Measurements from ENCODE around the gene OR4K1. TPM values are rescaled to one million over a fixed set of nuclear protein-coding genes. Genes with fewer than 3 reads are reported as not detected.
"Not testable (repeated sequence)": the region's sequence is repeated elsewhere in the genome, so short reads cannot be mapped to it uniquely, and the experiment has no call there.

The OR4K1 gene
- total and polyA plus RNA-seq, 7 donors = not detected

GRCh38 chr14:19920021-19920657, 10.6 kb upstream of the OR4K1 start, which contains the start of gene OR4K5:
OR4K5 (plus strand) TSS chr14:19920607; CDS start chr14:19920607, 0 bp downstream.
- ATAC-seq (no peak), DNase-seq (no peak)
- Histone ChIP-seq H3K9me3 (no peaks in the 10 kb centered on the region), H3K27ac (no peak within 1 kb of the TSS), H3K4me3 (no peak within 1 kb of the TSS), H3K36me3 (ENCODE audit: insufficient read depth in 1 of 2, low read depth in 1 of 2) (no peaks in the 10 kb centered on the region), H3K27me3 (ENCODE audit: insufficient read depth in 3 of 3, low read length in 2 of 3) (no peaks in the 10 kb centered on the region), H3K4me1 (no peaks in the 10 kb centered on the region)
- intact Hi-C loops (cut with DNase I) = no loop called here
- TF ChIP-seq CTCF (IDR thresholded peaks at IDR 0.05) = no peak

GRCh38 chr14:19941668-19942067, 11.0 kb downstream of the OR4K1 start:
- TF ChIP-seq CTCF (IDR thresholded peaks at IDR 0.05) = no peak
- Histone ChIP-seq H3K4me3 (no peak overlapping the region), H3K4me1 (no peaks in the 10 kb centered on the region), H3K36me3 (ENCODE audit: insufficient read depth in 1 of 2, low read depth in 1 of 2) (no peaks in the 10 kb centered on the region), H3K9me3 (no peaks in the 10 kb centered on the region), H3K27me3 (ENCODE audit: insufficient read depth in 3 of 3, low read length in 2 of 3) (no peaks in the 10 kb centered on the region), H3K27ac (no peak overlapping the region)
- DNase-seq = no peak
- intact Hi-C loops (cut with DNase I) = no loop called here
- ATAC-seq = no peak
- WGBS, 3 donors = 69 to 82% (median 75%) methylated on average over 1 of the region's 1 CpG

DNA sequence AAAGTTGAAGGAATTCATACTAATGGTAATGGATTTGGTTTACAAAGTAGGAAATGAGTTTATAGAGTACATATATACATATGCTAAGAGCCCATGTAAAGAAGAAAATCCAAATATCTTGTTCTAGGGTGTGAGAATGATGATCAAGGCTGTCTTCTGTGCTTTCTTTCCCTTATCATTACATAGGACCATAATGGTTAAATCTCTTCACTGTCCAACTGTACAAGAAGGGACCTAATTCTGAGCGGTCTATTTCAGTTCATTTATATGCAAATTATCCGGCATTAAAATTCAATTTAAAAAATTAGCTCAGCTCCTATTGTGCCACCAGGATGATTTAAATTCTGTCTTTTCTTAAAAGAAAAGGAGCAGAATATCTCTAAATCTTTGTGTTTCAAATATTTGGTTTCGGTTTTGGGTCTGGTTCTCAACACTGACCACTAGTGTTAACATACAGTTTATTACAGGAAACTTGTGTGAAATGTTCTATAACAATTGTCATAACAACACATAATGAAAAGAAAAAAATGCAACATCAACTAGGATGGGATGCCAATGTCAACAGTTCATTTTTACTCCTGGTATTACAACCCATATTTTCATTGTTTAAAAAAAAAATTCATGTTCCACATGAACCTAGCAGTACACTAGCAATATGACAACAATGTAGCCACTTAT, 16.8 kb downstream of the OR4K1 start:
- 74 to 78% (median 76%) methylated on average over 3 of the region's 3 CpGs for WGBS, 3 donors
- no peaks in the 10 kb centered on the region for H3K27me3 ChIP-seq (ENCODE audit: insufficient read depth in 3 of 3, low read length in 2 of 3)
- no peaks in the 10 kb centered on the region for H3K36me3 ChIP-seq (ENCODE audit: insufficient read depth in 1 of 2, low read depth in 1 of 2)
- ATAC-seq = no peak
- H3K4me3 ChIP-seq = no peak overlapping the region
- TF ChIP-seq CTCF (IDR thresholded peaks at IDR 0.05) = no peak
- H3K27ac ChIP-seq = no peak overlapping the region
- intact Hi-C loops (cut with DNase I) = no loop called here
- no peak for DNase-seq
- H3K9me3 ChIP-seq = no peaks in the 10 kb centered on the region
- H3K4me1 ChIP-seq = no peaks in the 10 kb centered on the region

GRCh38 chr14:19949218-19949617, 18.5 kb downstream of the OR4K1 start:
- 60 to 66% (median 63%) methylated on average over 2 of the region's 2 CpGs for WGBS, 3 donors
- TF ChIP-seq CTCF (IDR thresholded peaks at IDR 0.05) = no peak
- no peaks in the 10 kb centered on the region for H3K4me1 ChIP-seq
- H3K36me3 ChIP-seq (ENCODE audit: insufficient read depth in 1 of 2, low read depth in 1 of 2) = no peaks in the 10 kb centered on the region
- H3K27ac ChIP-seq = no peak overlapping the region
- H3K27me3 ChIP-seq (ENCODE audit: insufficient read depth in 3 of 3, low read length in 2 of 3) = no peaks in the 10 kb centered on the region
- no peak for ATAC-seq
- intact Hi-C loops (cut with DNase I) = no loop called here
- DNase-seq = no peak
- no peak overlapping the region for H3K4me3 ChIP-seq
- no peaks in the 10 kb centered on the region for H3K9me3 ChIP-seq

GRCh38 chr14:19969735-19970134, 39.0 kb downstream of the OR4K1 start:
- intact Hi-C loops (cut with DNase I); ATAC-seq; DNase-seq: not testable (repeated sequence)

More at GRCh38 chr14:19969735-19970134, 39.0 kb downstream of the OR4K1 start:
- 53 to 70% (median 66%) methylated on average over 2 of the region's 2 CpGs for WGBS, 3 donors
- H3K27ac ChIP-seq; H3K4me1 ChIP-seq; H3K36me3 ChIP-seq (ENCODE audit: insufficient read depth in 1 of 2, low read depth in 1 of 2); H3K27me3 ChIP-seq (ENCODE audit: insufficient read depth in 3 of 3, low read length in 2 of 3); H3K4me3 ChIP-seq; H3K9me3 ChIP-seq: not testable (repeated sequence)
